Stimulated activated CD8-positive, alpha-beta memory T cell treated with anti-CD3 and anti-CD28 coated beads, Interleukin-12 subunit alpha, Interleukin-12 subunit beta, amount 100 ng/mL, for 24 hours (primary cell): Measurements from ENCODE around the gene CELA2A.
"Not testable (repeated sequence)": the region's sequence is repeated elsewhere in the genome, so short reads cannot be mapped to it uniquely, and the experiment has no call there.

Experiments used
- DNase-seq: peaks from one replicate; pipeline ENCODE4 v3.0.0-alpha.2; 2020; ENCODE audit errors: extremely low read depth

CELA2A gene

GRCh38 chr1:15469821-15470448, 13.4 kb downstream of the CELA2A start:
- DNase-seq, result not testable (repeated sequence)

- not testable (repeated sequence) for DNase-seq
These were observed 14.5 kb downstream of the CELA2A start for GRCh38 chr1:15471067-15471466.

- DNase-seq, result not testable (repeated sequence)
These were observed 15.2 kb downstream of the CELA2A start for GRCh38 chr1:15471723-15472122.

- DNase-seq, result no peak
These were observed 16.1 kb downstream of the CELA2A start for GRCh38 chr1:15472587-15472986.

GRCh38 chr1:15475752-15476314, 19.3 kb downstream of the CELA2A start, which contains the start of gene CELA2B:
Gene CELA2B, plus strand, starts transcription at chr1:15476104. Its CDS starts 22 bp downstream, at chr1:15476126.
- DNase-seq, result no peak

- no peak for DNase-seq
These were observed 20.4 kb downstream of the CELA2A start for GRCh38 chr1:15476927-15477326.

- no peak for DNase-seq
These were observed 21.2 kb downstream of the CELA2A start for GRCh38 chr1:15477646-15478212.

- DNase-seq, result no peak
These were observed 23.3 kb downstream of the CELA2A start for GRCh38 chr1:15479654-15480347.

- not testable (repeated sequence) for DNase-seq
These were observed 25.9 kb downstream of the CELA2A start for GRCh38 chr1:15482455-15482854.

- not testable (repeated sequence) for DNase-seq
These were observed 26.5 kb downstream of the CELA2A start for GRCh38 chr1:15482983-15483543.

GRCh38 chr1:15483971-15484370, 27.4 kb downstream of the CELA2A start:
- DNase-seq, result no peak

GRCh38 chr1:15484443-15484842, 27.9 kb downstream of the CELA2A start:
- not testable (repeated sequence) for DNase-seq

- no peak for DNase-seq
These were observed 29.1 kb downstream of the CELA2A start for GRCh38 chr1:15485636-15486035.

GRCh38 chr1:15486844-15487610, 30.5 kb downstream of the CELA2A start:
- DNase-seq, result not testable (repeated sequence)

- DNase-seq, result no peak
These were observed 31.8 kb downstream of the CELA2A start for GRCh38 chr1:15488371-15488770.

GRCh38 chr1:15489052-15489736, 32.7 kb downstream of the CELA2A start:
- no peak for DNase-seq

GRCh38 chr1:15491010-15491409, 34.5 kb downstream of the CELA2A start:
- not testable (repeated sequence) for DNase-seq

- DNase-seq, result no peak
These were observed 36.1 kb downstream of the CELA2A start for GRCh38 chr1:15492596-15492995.

- no peak for DNase-seq
These were observed 37.4 kb downstream of the CELA2A start for GRCh38 chr1:15493869-15494390.
